Upper lobe of right lung (tissue), 1 donor: ENCODE measurements around the gene ZMYND15. TPM values are rescaled to one million over a fixed set of nuclear protein-coding genes. Genes with fewer than 3 reads are reported as not detected.

Source experiments
- ATAC-seq: fragments of 200-7000 bp; cut with Tn5 transposase; one replicate; pipeline ENCODE4 v1.9.1; 2020; ENCODE audit warnings: mild to moderate bottlenecking, moderate library complexity
- DNase-seq: peaks from one replicate; pipeline ENCODE4 v3.0.0-alpha.2; 2020
- H3K27ac ChIP-seq: fragments of 200-600 bp; one replicate; pipeline ENCODE4 v1.8.0; 2022
- H3K27me3 ChIP-seq: fragments of 200-600 bp; one replicate; pipeline ENCODE4 v1.8.0; 2022; ENCODE audit warnings: mild to moderate bottlenecking
- H3K36me3 ChIP-seq: fragments of 200-600 bp; one replicate; pipeline ENCODE4 v1.8.0; 2022
- H3K4me1 ChIP-seq: fragments of 200-600 bp; one replicate; pipeline ENCODE4 v1.8.0; 2022
- H3K4me3 ChIP-seq: fragments of 200-600 bp; one replicate; pipeline ENCODE4 v1.8.0; 2022; ENCODE audit warnings: mild to moderate bottlenecking
- H3K9me3 ChIP-seq: fragments of 200-600 bp; one replicate; pipeline ENCODE4 v1.8.0; 2022
- CTCF ChIP-seq: fragments of 200-600 bp; IDR thresholded peaks from one replicate; pipeline ENCODE4 v1.8.0; 2022; ENCODE audit warnings: antibody characterized with exemption
- intact Hi-C: fragments of 100-400 bp; cut with DNase I; formaldehyde crosslinking; loops from one replicate; pipeline ENCODE4 v1.11.0; 2022
- total RNA-seq: library from RNA; stranded (reverse); fragmentation: NEBNext Ultra II Directional; extraction: Animal tissue kit (Norgen Biotek cat#: 25700); gene quantifications from one replicate; pipeline ENCODE4 v1.2.1, GENCODE V29; 2021
- donor health status: DM: no; HTN: yes; CAD: no; lungs with severe emphysema.

Gene ZMYND15
- total RNA-seq, 1 donor from 2014 or later = 9.6 TPM

DNA sequence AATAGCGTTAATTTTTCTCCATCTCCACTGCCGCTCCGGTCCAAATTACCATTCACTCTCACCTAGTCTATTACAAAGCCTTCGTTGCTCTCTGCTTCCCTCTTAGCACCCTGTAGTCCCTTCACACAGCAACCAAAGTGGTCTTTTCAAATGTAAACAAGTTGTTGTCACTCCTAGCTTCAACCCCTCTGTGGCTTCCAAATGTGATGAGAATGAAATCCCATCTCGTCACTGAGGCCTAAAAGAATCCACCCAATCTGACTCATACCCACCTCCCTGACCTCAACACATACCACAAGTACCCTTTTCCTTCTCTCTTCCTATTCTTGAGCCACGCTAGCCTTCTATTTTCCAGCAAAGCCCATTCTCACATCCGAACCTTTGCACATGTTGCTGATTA, 33.5 kb upstream of the ZMYND15 start:
- TF ChIP-seq CTCF = no peak
- Histone ChIP-seq H3K27me3 (no peaks in the 10 kb centered on the region), H3K36me3 (no peaks in the 10 kb centered on the region), H3K4me3 (no peak overlapping the region), H3K9me3 (no peaks in the 10 kb centered on the region), H3K4me1 (peaks cover 12% of the 10 kb centered on the region), H3K27ac (no peak overlapping the region)
- ATAC-seq (no peak), DNase-seq (no peak)
- intact Hi-C loops = no loop called here

- no peak overlapping the region for H3K27ac ChIP-seq
- ATAC-seq = no peak
- intact Hi-C loops = no loop called here
- H3K27me3 ChIP-seq = no peaks in the 10 kb centered on the region
- TF ChIP-seq CTCF = no peak
- H3K36me3 ChIP-seq = no peaks in the 10 kb centered on the region
- no peaks in the 10 kb centered on the region for H3K9me3 ChIP-seq
- peaks cover 17% of the 10 kb centered on the region for H3K4me1 ChIP-seq
- no peak overlapping the region for H3K4me3 ChIP-seq
- DNase-seq = no peak
These were observed 31.2 kb upstream of the ZMYND15 start for GRCh38 chr17:4708436-4708835.

DNA sequence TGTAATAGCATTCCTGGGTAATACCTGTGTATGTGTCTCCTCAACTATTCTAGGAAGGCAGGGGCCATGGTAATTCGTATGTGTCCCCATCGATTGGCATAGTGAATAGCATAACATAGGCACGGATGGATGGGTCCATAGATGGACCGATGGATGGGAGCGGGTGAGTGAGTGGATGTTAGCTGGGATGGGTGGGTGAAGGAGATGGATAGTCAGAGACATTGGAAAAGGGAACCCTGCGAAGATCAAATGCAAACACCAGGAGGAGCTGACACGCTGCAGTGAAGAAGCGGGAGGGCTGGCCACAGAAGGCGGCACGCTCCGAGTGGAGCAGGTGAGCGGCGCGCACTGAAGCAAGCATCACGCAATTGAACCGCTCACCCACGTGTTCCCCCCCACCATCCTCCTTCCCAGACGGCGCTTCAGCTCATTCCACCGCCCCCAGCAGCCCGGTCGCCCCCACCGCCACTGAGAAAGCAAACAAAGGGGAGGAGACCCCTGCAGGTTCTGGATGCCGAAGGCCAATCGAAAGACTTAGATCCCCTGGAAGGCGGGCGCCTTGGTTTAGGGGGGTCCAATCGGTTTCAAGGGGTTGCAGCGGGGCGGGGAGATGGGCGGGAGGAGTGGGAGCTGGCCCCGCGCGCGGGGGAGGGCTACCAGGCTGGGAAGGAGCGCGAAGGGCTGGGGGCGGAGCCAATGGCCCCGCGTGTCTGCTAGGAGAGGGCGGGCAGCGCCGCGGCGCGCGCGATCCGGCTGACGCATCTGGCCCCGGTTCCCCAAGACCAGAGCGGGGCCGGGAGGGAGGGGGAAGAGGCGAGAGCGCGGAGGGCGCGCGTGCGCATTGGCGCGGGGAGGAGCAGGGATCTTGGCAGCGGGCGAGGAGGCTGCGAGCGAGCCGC, 29.6 kb upstream of the ZMYND15 start, which contains the start of gene ARRB2:
Gene ARRB2 (plus strand): TSS at position 839 of the 899 bp plus-strand sequence. CDS start 90 bp downstream, outside the sequence.
- H3K4me1 ChIP-seq = peaks cover 20% of the 10 kb centered on the region
- peak; percentile 99 for DNase-seq
- ATAC-seq = peak; percentile 93
- H3K4me3 ChIP-seq = peak within 1 kb of the TSS; percentile 69
- no peaks in the 10 kb centered on the region for H3K36me3 ChIP-seq
- peak; percentile 61 for TF ChIP-seq CTCF
- peak within 1 kb of the TSS; percentile 83 for H3K27ac ChIP-seq
- H3K9me3 ChIP-seq = no peaks in the 10 kb centered on the region
- H3K27me3 ChIP-seq = no peaks in the 10 kb centered on the region
- intact Hi-C loops = loop anchor here (10.0 kb wide), 1 partner anchor 175 kb away; no protein-coding TSS in a partner anchor

DNA sequence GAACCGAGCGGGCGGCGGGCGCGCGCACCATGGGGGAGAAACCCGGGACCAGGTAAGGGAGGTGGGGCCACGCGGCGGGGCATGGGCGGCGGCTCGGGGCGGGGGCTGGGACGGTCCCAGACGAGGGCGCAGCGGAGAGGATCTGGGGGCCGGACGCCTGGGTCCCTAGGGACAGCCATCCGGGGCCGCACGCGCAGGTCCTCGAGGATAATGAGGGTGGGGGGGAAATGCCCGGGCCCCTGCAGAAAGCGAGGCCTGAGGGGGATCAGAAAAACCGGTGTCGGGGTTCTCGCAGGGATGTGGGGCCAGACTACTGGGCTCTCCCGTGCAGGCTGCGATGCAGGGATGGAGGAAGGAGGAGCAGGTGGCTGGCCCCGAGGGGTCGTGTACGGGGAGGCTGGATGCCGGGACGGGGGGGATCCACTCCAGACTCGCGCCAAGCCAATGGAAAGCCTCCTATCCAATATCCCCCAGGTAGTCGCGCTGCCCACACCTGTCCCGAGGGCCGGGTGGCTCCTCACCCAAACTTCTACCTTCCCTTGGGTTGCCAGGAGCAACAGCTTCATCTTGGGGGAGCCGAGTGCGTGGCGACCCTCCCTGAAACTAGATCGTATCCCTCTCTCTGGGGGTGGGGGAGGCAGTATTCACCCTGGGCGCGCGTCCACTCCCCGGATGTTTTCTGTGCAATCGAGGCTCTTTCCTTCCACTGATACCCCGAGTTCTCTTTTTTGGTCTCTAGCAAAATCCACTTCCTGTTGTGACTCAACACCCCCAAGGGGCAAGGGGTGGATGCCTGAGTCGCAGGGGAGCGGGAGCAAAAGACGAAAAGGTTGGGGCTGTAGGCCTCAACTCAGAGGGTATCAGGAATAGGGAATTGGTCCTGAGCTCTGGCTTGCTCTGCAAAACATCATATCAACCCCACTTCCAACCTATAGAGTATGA, 28.7 kb upstream of the ZMYND15 start:
- Histone ChIP-seq H3K27me3 (no peaks in the 10 kb centered on the region), H3K9me3 (no peaks in the 10 kb centered on the region), H3K36me3 (peaks cover 4% of the 10 kb centered on the region), H3K4me1 (peaks cover 20% of the 10 kb centered on the region), H3K4me3 (peak overlapping the region; percentile 69), H3K27ac (peak overlapping the region; percentile 83)
- ATAC-seq (no peak), DNase-seq (no peak)
- TF ChIP-seq CTCF = no peak
- intact Hi-C loops = loop anchor here (10.0 kb wide), 1 partner anchor 174 kb away; no protein-coding TSS in a partner anchor

- no peak for TF ChIP-seq CTCF
- Histone ChIP-seq H3K9me3 (no peaks in the 10 kb centered on the region), H3K4me3 (peak overlapping the region; percentile 69), H3K36me3 (peaks cover 11% of the 10 kb centered on the region), H3K27me3 (no peaks in the 10 kb centered on the region), H3K4me1 (peaks cover 20% of the 10 kb centered on the region), H3K27ac (peak overlapping the region; percentile 83)
- DNase-seq (no peak), ATAC-seq (peak; percentile 25)
- intact Hi-C loops = loop anchor here (10.0 kb wide), 1 partner anchor 173 kb away; no protein-coding TSS in a partner anchor
These were observed 27.9 kb upstream of the ZMYND15 start for GRCh38 chr17:4711661-4712181.
